Smooth muscle cell (in vitro differentiated cells): ENCODE results near the gene CAPG. TPM values are rescaled to one million over a fixed set of nuclear protein-coding genes. Genes with fewer than 3 reads are reported as not detected.
"Not testable (repeated sequence)": the region's sequence is repeated elsewhere in the genome, so short reads cannot be mapped to it uniquely, and the experiment has no call there.

ENCODE experiments used
- DNase-seq: peaks from one replicate; lab custom pipeline; 2025; ENCODE audit not compliant: unreplicated experiment; lab: John Stamatoyannopoulos, UW
- H2AFZ ChIP-seq: fragments of 200-600 bp; sonication (generic); 2 replicates; pipeline ENCODE4 v1.6.0; 2016; ENCODE audit warnings: antibody characterized with exemption, low read depth, mild to moderate bottlenecking
- H3F3A ChIP-seq: fragments of 200-600 bp; sonication (generic); 2 replicates; pipeline ENCODE4 v1.6.0; 2017; ENCODE audit warnings: antibody characterized with exemption, low read depth
- H3K27ac ChIP-seq: fragments of 200-600 bp; sonication (generic); 2 replicates; pipeline ENCODE4 v1.5.1; 2016; ENCODE audit warnings: low read depth, mild to moderate bottlenecking
- H3K27me3 ChIP-seq: fragments of 200-600 bp; sonication (generic); 2 replicates; pipeline ENCODE4 v1.6.1; 2016; ENCODE audit warnings: low read depth, mild to moderate bottlenecking
- H3K36me3 ChIP-seq: fragments of 200-600 bp; sonication (generic); 2 replicates; pipeline ENCODE4 v1.5.1; 2016; ENCODE audit warnings: low read depth
- H3K4me1 ChIP-seq: fragments of 200-600 bp; sonication (generic); 2 replicates; pipeline ENCODE4 v1.5.1; 2016; ENCODE audit warnings: low read depth
- H3K4me2 ChIP-seq: fragments of 200-600 bp; sonication (generic); 2 replicates; pipeline ENCODE4 v1.6.0; 2016; ENCODE audit warnings: mild to moderate bottlenecking
- H3K4me3 ChIP-seq: fragments of 200-600 bp; sonication (generic); 2 replicates; pipeline ENCODE4 v1.5.1; 2016; ENCODE audit warnings: mild to moderate bottlenecking
- H3K79me2 ChIP-seq: fragments of 200-600 bp; sonication (generic); 2 replicates; pipeline ENCODE4 v1.6.0; 2016; ENCODE audit warnings: low read depth, mild to moderate bottlenecking
- H3K9ac ChIP-seq: fragments of 200-600 bp; sonication (generic); 2 replicates; pipeline ENCODE4 v1.6.0; 2016; ENCODE audit warnings: low read depth
- H3K9me3 ChIP-seq: fragments of 200-600 bp; sonication (generic); replicated peaks from 2 replicates; pipeline ENCODE4 v1.5.1; 2016; ENCODE audit warnings: low read depth
- H4K20me1 ChIP-seq: fragments of 200-600 bp; sonication (generic); 2 replicates; pipeline ENCODE4 v1.6.0; 2016; ENCODE audit warnings: low read depth
- WGBS: methylation state at CpG from one replicate; pipeline ENCODE4 v1.1.7; 2016; ENCODE audit warnings: low lambda C conversion rate; 5-methylcytosine and 5-hydroxymethylcytosine counted together
- polyA plus RNA-seq: library from polyadenylated mRNA; unstranded; fragments of >200 nt; fragmentation: Nextera tagmentation; extraction: Ambion mirVana; gene quantifications from 2 replicates; pipeline ENCODE4 v1.2.1, GENCODE V29; 2016
- total RNA-seq: library from RNA; depleted of rRNA; stranded (reverse); fragments of >200 nt; gene quantifications from 2 replicates; pipeline ENCODE4 v1.2.3, GENCODE V29; 2014
- TF ChIP-seq, protein P1 (sequence below): fragments of 200-600 bp; sonication (generic); IDR thresholded peaks from 2 replicates; pipeline ENCODE4 v1.5.1; 2017; ENCODE audit warnings: borderline replicate concordance, mild to moderate bottlenecking, antibody characterized with exemption; ENCODE audit not compliant: insufficient read depth, poor library complexity, severe bottlenecking

The CAPG gene
- total and polyA plus RNA-seq, 2 experiments from 2014 or later, result 51.6 to 96.2 TPM

DNA sequence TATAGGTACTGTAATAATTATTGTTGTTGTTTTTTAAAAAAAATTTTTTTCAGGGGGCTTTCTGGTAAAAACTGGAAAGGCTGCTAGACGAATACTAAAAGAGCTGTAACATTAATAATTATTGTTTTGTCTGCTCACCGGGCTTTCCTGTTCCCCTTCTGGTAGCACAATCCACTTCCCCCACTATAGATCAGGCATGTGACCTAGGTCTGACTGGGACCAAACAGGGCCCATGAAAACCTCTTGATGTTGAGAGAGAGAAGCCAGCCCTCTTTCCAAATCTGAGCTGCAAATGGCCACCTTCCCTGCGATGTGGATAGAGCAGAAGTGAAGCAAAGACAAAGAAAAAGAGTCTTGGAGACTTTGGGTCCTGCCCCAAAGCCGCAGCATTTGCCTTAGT lies 31.7 kb upstream of the CAPG start:
- H4K20me1 ChIP-seq, result no peaks in the 10 kb centered on the region
- H3K9me3 ChIP-seq, result no peaks in the 10 kb centered on the region
- H2AFZ ChIP-seq, result no peak overlapping the region
- no peaks in the 10 kb centered on the region for H3K27me3 ChIP-seq
- no peaks in the 10 kb centered on the region for H3K36me3 ChIP-seq
- peaks cover 17% of the 10 kb centered on the region for H3K4me1 ChIP-seq
- DNase-seq, result no peak
- H3K4me2 ChIP-seq, result no peak overlapping the region
- no peak overlapping the region for H3K9ac ChIP-seq
- H3K27ac ChIP-seq, result no peak overlapping the region
- 92% methylated on average over 4 of the region's 4 CpGs for WGBS
- TF ChIP-seq, protein P1, sequence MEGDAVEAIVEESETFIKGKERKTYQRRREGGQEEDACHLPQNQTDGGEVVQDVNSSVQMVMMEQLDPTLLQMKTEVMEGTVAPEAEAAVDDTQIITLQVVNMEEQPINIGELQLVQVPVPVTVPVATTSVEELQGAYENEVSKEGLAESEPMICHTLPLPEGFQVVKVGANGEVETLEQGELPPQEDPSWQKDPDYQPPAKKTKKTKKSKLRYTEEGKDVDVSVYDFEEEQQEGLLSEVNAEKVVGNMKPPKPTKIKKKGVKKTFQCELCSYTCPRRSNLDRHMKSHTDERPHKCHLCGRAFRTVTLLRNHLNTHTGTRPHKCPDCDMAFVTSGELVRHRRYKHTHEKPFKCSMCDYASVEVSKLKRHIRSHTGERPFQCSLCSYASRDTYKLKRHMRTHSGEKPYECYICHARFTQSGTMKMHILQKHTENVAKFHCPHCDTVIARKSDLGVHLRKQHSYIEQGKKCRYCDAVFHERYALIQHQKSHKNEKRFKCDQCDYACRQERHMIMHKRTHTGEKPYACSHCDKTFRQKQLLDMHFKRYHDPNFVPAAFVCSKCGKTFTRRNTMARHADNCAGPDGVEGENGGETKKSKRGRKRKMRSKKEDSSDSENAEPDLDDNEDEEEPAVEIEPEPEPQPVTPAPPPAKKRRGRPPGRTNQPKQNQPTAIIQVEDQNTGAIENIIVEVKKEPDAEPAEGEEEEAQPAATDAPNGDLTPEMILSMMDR, result no peak
- H3F3A ChIP-seq, result peaks cover 6% of the 10 kb centered on the region
- no peak overlapping the region for H3K4me3 ChIP-seq
- no peaks in the 10 kb centered on the region for H3K79me2 ChIP-seq

DNA sequence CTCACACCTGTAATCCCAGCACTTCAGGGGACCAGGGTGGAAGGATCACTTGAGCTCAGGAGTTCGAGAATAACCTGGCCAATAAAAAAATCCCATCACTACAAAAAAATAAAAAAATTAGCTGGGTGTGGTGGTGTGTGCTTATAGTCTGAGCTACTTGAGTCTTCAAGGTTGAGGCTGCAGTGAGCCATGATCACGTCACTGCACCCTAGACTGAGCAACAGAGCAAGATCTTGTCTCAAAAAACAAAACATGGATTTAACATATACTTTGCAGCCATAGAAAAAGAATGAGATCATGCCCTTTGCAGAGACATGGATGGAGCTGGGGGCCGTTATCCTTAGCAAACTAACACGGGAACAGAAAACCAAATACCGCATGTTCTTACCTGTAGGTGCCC lies 30.6 kb upstream of the CAPG start:
- Histone ChIP-seq H3K4me3 (no peak overlapping the region), H3K36me3 (no peaks in the 10 kb centered on the region), H3K27ac (no peak overlapping the region), H3F3A (peaks cover 6% of the 10 kb centered on the region), H2AFZ (no peak overlapping the region), H3K27me3 (no peaks in the 10 kb centered on the region), H3K9ac (no peak overlapping the region), H4K20me1 (no peaks in the 10 kb centered on the region), H3K9me3 (no peaks in the 10 kb centered on the region), H3K79me2 (no peaks in the 10 kb centered on the region), H3K4me2 (no peak overlapping the region), H3K4me1 (peaks cover 17% of the 10 kb centered on the region)
- TF ChIP-seq, protein P1, result no peak
- WGBS, result 93% methylated on average over 5 of the region's 5 CpGs
- DNase-seq, result no peak

DNA sequence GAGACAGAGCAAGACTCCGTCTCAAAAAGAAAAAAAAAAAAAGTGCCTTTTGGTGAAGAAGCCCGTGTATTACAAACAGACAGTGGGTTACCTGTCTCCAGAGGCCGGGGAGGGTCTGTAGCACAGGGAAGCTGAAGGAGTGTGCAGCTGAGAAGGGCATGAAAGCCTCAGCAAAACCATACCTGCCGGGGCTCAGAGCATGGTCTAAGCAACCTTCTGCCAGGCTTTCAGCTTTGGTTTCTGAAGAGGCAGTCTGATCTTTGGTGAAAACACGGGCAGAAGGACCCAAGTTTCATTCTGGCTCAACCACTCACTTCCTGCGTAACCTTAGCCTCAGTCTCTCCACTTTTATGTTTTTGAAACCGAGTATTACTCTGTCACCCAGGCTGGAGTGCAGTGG lies 29.8 kb upstream of the CAPG start:
- Histone ChIP-seq H3K27me3 (no peaks in the 10 kb centered on the region), H3K36me3 (no peaks in the 10 kb centered on the region), H3K9ac (no peak overlapping the region), H4K20me1 (no peaks in the 10 kb centered on the region), H3K4me3 (no peak overlapping the region), H3K4me2 (no peak overlapping the region), H2AFZ (no peak overlapping the region), H3F3A (peaks cover 6% of the 10 kb centered on the region), H3K9me3 (no peaks in the 10 kb centered on the region), H3K79me2 (no peaks in the 10 kb centered on the region), H3K27ac (no peak overlapping the region), H3K4me1 (peaks cover 17% of the 10 kb centered on the region)
- TF ChIP-seq, protein P1, result no peak
- DNase-seq, result no peak
- WGBS, result 98% methylated on average over 7 of the region's 7 CpGs

DNA sequence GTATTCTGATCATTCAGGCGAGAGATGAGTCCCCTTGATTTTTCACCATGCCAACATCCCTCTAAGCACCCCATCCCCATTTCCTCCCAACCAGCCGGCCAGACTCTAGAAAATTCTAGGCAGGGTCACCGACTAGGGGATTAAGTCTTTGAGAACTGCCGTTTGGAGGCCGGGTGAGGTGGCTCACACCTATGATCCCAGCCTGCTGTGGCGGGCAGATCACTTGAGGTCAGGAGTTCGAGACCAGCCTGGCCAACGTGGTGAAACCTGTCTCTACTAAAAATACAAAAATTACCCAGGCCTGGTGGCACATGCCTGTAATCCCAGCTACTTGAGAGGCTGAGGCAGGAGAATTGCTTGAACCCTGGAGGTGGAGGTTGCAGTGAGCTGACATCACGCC lies 29.4 kb upstream of the CAPG start:
- not testable (repeated sequence) for H3F3A ChIP-seq, H3K9me3 ChIP-seq, DNase-seq, H3K4me3 ChIP-seq, H4K20me1 ChIP-seq, H2AFZ ChIP-seq, H3K36me3 ChIP-seq, H3K4me2 ChIP-seq, H3K27me3 ChIP-seq, H3K27ac ChIP-seq, H3K9ac ChIP-seq, H3K79me2 ChIP-seq
- 93% methylated on average over 9 of the region's 9 CpGs for WGBS
- H3K4me1 ChIP-seq, result peaks cover 17% of the 10 kb centered on the region
